HS-27A (cell line): ENCODE measurements around the gene AHNAK.
A peak's percentile ranks its signal among the peaks of the same experiment; 100 is the strongest.
"Not testable (repeated sequence)": the region's sequence is repeated elsewhere in the genome, so short reads cannot be mapped to it uniquely, and the experiment has no call there.

Experiments used
- DNase-seq: peaks from one replicate; pipeline ENCODE4 v3.0.0-alpha.2; 2012; ENCODE audit warnings: low read depth, missing footprints

The AHNAK gene

DNA sequence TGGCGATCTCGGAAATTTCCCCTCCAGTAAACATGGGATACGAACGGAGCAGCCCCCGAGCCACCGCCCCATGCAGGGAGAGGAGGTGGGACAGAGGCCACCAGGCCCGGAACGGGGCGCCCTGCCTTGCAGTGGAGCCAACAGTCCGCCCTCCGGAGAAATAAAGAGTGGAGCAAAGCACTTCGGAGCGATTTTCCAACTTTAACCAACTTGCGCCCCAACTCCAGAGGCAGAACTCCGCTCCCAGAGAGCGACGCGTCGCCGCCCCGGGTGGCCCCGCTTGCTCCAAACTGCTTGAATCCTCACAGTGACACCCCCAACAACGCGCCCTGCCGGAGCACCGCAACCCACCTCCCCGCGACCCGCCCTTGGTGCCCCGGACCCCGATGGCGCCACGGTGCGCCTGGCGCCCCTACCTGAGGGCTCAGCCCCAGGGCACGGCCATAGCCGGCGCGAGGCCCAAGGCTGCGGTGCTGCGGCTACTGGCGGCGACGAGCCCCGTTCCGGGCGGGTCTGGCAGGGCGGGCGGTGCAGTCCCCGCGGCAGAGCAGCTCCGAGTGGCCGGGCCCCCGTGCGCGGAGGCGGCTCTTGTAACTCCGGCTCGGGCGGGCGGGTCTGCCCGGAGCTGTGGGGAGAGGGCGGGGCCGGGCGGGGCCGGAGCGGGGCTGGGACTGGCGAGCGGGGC is at the start of gene AHNAK:
Gene AHNAK (minus strand): TSS at position 563 of the 685 bp plus-strand sequence. CDS start 10,708 bp downstream, outside the sequence.
- no peak for DNase-seq

- DNase-seq = no peak
Measured at GRCh38 chr11:62595124-62595523, 48.5 kb upstream of the AHNAK start.

GRCh38 chr11:62593434-62594044 is 46.9 kb upstream of the AHNAK start:
- no peak for DNase-seq

DNA sequence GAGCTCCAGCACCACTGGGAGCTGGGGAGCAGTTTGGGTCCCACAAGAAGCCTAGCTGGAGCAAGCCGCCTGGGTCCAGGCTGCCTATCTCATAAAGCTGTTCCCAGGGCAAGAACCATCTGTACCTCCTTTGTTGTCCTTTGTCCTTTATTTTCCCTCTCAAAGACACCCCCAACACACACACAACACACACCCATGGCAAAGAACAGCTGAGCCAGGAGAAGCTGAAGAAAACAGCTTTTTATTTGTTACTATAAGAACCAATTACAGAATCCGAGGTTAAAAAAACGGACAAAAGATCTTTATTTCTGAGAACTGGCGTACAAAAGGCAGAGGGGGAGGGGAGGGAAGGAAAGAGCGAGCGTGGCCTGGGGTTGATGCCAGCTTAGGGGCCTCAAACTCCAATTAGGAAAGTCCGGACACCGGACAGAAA is 46.4 kb upstream of the AHNAK start:
- no peak for DNase-seq

GRCh38 chr11:62592146-62592815 is 45.7 kb upstream of the AHNAK start:
- DNase-seq = no peak

- peak; percentile 99 for DNase-seq
Measured at GRCh38 chr11:62591448-62592145, 45.0 kb upstream of the AHNAK start, which contains the start of gene TUT1. Gene TUT1 (minus strand): TSS chr11:62591523. CDS start chr11:62591485, 38 bp downstream.

DNA sequence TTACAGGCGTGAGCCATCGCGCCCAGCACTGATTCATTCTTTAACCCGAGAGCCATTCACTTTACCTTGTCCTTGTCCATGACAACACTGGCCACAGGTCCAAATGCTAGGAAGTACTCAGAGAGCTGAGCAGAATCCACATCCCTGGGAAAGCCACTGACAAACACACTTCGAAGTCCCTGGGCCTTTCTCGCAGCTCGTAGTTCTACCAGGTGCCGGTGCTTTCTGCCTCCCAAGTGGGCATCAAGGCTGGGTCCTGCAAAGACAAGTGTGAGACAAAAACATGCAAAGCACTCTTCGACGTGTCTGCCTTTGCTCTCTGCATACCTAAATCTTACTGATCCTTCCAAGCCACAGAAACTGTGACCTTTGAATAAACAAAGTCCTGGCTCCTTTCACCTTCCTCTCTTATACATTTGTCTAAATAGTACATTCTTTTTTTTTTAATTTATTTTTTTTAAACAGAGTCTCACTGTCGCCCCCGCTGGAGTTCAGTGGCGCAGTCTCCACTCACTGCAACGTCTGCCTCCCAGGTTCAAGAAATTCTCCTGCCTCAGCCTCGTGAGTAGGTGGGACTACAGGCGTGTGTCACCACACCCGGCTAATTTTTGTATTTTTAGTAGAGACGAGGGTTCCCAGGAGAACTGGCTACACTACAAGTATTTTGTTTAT is 42.5 kb upstream of the AHNAK start:
- no peak for DNase-seq

DNA sequence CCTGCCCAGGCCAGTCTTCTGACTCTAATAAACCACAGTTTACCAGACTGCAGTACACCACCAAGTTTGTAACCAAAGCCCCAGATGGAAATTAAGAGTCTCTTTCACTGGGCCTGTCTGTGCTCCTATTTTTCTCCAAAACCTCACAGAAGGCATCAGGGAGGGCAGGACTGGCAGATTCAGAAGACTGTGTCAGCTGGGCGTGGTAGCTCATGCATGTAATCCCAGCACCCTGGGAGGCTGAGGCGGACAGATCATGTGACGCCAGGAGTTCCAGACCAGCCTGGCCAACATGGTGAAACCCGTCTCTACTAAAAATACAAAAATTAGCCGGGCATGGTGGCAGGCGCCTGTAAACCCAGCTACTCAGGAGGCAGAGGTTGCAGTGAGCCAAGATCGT is 38.8 kb upstream of the AHNAK start:
- not testable (repeated sequence) for DNase-seq

DNA sequence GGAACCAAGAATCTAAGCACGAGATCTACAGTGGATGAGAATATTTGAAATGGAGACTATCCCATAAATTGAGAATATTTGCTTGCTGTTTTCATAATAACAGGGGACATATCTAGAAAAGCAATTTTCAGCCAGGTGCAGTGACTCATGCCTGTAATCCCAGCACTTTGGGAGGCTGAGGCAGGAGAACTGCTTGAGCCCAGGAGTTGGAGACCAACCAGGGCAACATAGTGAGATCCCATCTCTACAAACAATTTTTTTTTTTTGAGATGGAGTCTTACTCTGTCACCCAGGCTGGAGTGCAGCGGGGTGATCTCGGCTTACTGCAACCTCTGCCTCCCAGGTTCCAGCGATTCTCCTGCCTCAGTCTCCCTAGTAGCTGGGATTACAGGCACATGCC is 35.1 kb upstream of the AHNAK start:
- DNase-seq = not testable (repeated sequence)

- DNase-seq = no peak
Measured at GRCh38 chr11:62580959-62581715, 34.5 kb upstream of the AHNAK start.

DNA sequence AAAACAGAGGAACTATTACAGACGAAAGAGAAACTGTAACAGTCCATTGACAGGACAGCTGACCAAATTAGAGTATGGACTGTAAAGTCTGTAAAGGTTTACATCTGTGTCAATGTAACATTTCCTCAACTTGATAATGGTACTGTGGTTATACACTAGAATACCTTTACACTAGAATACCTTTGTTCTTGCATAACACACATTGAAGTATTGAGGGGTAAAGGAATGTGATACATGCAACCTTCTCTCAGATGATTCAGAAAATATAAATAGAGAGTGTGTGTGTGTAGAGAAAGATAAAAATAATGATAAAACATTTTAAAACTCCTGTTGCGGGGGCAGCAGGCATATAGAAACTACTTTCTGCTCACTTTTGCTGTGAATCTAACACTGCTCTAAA is 32.6 kb upstream of the AHNAK start:
- no peak for DNase-seq

- DNase-seq = no peak
Measured at GRCh38 chr11:62578541-62578940, 31.9 kb upstream of the AHNAK start.

DNA sequence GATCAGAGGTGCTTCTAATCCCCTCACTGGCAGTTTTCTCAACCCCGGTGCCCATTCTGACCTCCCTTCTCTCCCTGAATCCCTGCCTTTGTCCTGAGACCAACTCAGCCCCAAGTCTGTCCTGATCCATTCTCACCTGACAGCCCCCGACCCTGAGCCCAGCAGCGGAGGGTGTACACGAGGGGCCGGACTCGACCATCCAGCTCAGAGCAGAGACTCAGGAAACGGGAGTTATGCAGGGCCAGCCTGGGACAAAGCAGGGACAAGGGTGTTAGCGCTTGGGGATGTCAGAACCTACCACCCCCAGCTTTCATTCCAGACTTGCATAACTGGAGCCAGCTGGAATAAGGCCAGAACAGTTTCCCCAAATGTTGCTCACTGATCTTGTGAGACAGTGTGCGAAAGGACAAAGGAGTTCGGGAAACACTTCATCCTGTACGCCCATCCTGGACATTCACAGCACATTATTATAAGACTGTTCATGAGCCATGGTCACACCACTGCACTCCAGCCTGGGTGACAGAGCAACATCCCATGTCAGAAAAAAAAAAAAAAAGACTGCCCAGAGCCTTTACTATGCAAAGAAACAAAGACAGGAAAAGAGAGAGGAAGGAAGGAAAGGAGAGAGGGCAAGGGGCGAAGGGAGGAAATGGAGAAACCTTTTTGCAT is 30.6 kb upstream of the AHNAK start:
- no peak for DNase-seq

DNA sequence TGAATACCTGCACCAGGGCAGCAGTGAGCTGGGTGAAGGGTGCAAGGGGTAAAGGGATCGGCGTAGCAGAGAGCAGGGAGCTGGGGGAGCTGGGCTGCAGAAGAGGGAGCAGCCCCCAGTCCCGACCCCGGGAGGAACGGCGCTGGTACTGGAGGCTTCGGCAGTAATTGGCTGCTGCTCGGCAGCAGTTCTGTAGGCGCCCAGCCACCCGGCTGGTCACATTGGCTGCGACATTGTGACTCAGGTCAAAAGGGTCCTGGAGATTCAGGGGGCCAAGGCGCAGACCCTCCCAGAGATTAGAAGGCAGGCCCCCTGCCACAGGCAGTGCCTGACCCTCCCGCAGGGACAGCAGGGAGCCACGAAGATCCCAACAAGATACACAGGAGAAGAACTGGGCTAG is 29.2 kb upstream of the AHNAK start:
- no peak for DNase-seq

DNA sequence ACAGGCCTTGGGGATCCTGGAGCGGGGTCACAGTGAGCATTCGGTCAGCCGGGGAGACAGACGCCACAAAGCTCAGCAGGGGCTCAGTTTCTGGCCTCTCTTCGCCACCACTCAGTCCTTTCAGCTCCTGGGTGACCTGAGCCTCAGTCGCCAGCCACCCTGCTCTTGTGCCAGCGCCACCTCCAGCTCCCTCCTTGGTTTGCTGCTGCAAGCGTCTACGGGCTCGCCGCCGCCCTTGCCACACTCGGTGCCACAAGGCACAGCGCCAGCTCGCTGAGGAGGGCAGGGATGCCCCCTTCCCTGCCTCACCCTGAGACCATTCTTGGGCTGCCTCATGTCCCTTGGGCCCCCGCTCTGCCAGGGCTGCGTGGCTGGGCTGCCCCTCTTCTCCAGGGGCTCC is 28.6 kb upstream of the AHNAK start:
- no peak for DNase-seq

GRCh38 chr11:62574363-62575071 is 27.9 kb upstream of the AHNAK start:
- DNase-seq = no peak

DNA sequence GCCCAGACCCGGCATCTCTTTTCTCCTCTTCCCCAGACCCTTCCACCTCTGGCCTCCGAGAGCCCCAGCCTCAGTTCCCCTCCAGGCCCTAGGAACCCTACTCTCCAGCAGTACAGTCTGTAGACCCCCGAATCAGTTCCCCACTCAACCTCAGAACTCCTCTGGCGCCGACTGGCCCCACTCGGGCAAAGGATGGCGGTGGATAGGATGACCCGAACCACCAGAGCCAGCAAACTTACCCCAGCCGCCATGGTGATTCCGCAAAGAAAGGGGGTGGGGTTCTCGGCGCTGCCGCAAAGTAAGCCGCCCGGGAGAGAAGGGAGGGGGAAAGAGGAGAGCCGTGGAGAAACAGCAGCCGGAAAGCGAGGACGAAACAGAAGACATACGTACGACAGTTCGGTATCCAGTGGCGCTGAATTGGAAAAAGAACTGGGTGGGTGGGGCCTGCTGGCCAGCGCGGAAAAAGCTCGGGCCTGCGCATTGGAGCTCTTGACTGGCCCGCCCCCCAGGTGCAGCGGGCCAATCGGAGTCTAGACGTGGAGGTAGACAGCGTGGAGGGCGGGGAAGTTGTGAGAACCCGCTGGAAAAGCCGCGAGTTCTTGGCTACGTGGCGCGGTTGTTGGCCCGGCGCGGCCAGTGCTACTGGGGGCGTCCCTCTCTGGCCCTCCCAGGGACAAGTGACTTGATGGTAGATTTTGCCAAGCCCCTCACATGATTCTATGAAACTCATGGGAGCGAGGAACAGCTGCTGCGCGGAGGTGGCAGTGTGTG is 27.2 kb upstream of the AHNAK start, which contains the start of gene EEF1G:
Gene EEF1G (minus strand): TSS at position 300 of the 771 bp plus-strand sequence. CDS start 49 bp downstream, at position 251.
- peak; percentile 99 for DNase-seq

DNA sequence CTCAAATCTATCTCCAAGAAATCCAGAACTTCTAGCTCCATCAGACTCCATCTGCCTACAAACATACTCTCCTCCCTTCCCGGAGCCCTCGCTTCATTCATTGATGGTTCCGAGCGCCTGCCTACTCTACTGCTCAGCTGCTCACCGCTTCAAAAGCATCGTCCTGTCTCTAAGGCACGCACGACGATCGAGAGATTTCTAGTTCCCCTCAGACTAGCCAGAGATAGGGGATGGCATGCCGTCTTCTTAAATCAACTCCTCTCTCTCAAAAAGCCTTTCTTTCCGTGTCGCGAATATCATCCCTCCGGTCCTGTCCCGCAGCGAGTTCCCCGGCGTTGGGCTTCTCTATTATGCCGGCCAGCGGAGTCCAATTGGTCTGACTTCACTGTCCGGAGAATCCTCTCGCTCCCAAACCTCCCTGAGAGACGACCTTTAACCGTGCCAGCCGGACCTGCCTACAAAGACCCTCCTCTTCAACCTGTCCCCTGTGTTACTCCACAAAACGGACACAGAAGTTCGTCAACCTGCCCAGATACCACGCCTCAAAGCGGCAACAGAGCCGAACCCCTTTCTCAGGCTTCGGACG is 26.5 kb upstream of the AHNAK start:
- DNase-seq = no peak

DNA sequence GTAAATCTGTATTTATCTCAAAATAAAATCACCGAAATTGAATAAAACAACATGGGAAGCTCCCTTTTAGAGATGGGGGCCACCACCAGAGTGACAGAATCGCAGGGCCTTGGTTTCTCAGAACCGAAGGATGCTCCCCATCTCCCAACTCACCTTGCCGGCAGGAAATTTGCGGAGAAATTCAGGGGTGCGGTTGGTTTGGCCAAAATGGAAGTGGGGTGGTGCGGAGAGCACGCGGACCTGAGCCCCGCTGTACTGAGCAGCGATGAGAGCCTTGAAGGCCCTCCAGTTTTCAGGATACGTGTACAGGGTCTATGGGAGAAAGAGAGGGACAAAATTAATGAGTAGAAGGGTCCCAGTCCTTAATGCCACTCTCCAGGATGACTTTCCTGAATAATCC is 25.8 kb upstream of the AHNAK start:
- no peak for DNase-seq
